MM.1S (cell line): ENCODE results near the gene NTMT1.

ENCODE experiments used
- CTCF ChIP-seq: fragments of 300-600 bp; sonication (generic); IDR thresholded peaks from 2 replicates; pipeline ENCODE4 v1.5.1; 2016; ENCODE audit warnings: antibody characterized with exemption, low read length, mixed read lengths
- EZH2 ChIP-seq: fragments of 300-600 bp; sonication (generic); optimal IDR thresholded peaks from 2 replicates; pipeline ENCODE3; 2017; ENCODE audit warnings: low read depth, mild to moderate bottlenecking, antibody characterized with exemption, low read length, mixed read lengths
- EZH2phosphoT487 ChIP-seq: fragments of 300-600 bp; sonication (generic); IDR thresholded peaks from 2 replicates; pipeline ENCODE4 v1.6.1; 2018; ENCODE audit warnings: antibody characterized with exemption, low read length

DNA sequence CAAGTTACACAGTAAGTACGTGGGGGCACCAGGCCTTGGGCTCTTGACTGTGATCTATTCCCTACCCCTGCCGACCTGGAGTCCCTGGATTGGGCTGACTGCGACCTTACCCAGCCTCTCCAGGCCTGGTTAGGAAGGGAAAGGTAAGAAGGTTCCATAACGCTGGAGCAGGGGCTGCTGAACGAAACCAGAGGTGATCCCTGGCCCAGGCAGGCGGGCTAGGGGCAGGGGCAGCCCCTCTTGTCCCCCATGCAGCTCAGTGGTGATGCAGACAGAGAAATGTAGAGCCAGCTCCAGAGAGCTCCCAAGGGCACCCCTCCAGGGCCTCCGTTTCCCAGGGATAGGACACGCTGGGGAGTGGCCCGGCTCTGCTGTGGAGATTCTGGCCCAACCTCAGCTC, 53.6 kb downstream of the NTMT1 start:
- TF ChIP-seq CTCF, result no peak
- no peak for TF ChIP-seq EZH2
- no peak for TF ChIP-seq EZH2phosphoT487
